IPS DF 6.9 (cell line): ENCODE results near the gene KLHL41.
A peak's percentile ranks its signal among the peaks of the same experiment; 100 is the strongest.

ENCODE experiments used
- DNase-seq: peaks from one replicate; pipeline ENCODE4 v3.0.0-alpha.2; 2013; ENCODE audit warnings: low read depth, low spot score
- H3K27ac ChIP-seq: one replicate; pipeline ENCODE4 v1.5.1; 2013; ENCODE audit warnings: low read length, control low read depth
- H3K27me3 ChIP-seq: 2 replicates; pipeline ENCODE4 v1.6.1; 2013; ENCODE audit warnings: mild to moderate bottlenecking, low read length; ENCODE audit not compliant: control insufficient read depth, insufficient read depth
- H3K36me3 ChIP-seq: 2 replicates; pipeline ENCODE4 v1.6.1; 2013; ENCODE audit warnings: low read length; ENCODE audit not compliant: control insufficient read depth, insufficient read depth
- H3K4me1 ChIP-seq: 2 replicates; pipeline ENCODE4 v1.6.1; 2013; ENCODE audit warnings: low read length; ENCODE audit not compliant: control insufficient read depth, insufficient read depth
- H3K4me3 ChIP-seq: 2 replicates; pipeline ENCODE4 v1.5.1; 2013; ENCODE audit warnings: mild to moderate bottlenecking, low read length
- H3K9me3 ChIP-seq: 2 replicates; pipeline ENCODE4 v1.6.1; 2013; ENCODE audit warnings: low read length, inconsistent platforms; ENCODE audit not compliant: control insufficient read depth, insufficient read depth
- WGBS: extraction: QIAGEN DNeasy Blood & Tissue Kit; methylation state at CpG from one replicate; pipeline ENCODE4 v1.1.7; 2013; ENCODE audit warnings: mixed read lengths, missing lambda C conversion rate; ENCODE audit not compliant: insufficient read length, insufficient coverage; 5-methylcytosine and 5-hydroxymethylcytosine counted together

The KLHL41 gene

DNA sequence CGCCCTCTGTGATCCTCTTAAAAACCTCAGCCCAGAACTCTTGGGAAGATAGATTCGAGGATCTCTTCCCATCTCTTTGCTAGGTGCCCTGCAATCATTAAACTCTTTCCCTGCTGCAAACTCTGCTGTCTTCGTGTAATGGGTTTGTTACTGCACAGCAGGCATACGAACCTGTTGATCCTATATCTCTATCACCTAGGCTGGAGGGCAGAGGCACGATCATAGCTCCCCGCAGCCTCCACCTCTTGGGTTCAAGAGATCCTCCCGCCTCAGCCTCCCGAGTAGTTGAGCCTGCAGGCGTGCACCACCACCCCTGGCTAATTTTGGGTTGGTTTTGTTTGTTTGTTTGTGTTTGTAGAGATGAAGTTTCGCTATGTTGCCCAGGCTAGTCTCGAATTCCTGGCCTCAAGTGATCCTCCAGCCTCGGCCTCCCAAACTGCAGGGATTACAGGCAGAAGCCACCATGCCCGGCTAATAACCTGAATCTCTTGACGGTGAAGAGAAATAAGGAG, 30.7 kb upstream of the KLHL41 start:
- Histone ChIP-seq H3K9me3 (no peaks in the 10 kb centered on the region), H3K4me1 (no peaks in the 10 kb centered on the region), H3K27me3 (peaks cover 16% of the 10 kb centered on the region), H3K36me3 (no peaks in the 10 kb centered on the region), H3K4me3 (peak overlapping the region; percentile 60; the same call in 1 of the 2 replicates), H3K27ac (no peak overlapping the region)
- DNase-seq = no peak
- WGBS = no CpG with 5 or more reads among the region's 14 CpGs

DNA sequence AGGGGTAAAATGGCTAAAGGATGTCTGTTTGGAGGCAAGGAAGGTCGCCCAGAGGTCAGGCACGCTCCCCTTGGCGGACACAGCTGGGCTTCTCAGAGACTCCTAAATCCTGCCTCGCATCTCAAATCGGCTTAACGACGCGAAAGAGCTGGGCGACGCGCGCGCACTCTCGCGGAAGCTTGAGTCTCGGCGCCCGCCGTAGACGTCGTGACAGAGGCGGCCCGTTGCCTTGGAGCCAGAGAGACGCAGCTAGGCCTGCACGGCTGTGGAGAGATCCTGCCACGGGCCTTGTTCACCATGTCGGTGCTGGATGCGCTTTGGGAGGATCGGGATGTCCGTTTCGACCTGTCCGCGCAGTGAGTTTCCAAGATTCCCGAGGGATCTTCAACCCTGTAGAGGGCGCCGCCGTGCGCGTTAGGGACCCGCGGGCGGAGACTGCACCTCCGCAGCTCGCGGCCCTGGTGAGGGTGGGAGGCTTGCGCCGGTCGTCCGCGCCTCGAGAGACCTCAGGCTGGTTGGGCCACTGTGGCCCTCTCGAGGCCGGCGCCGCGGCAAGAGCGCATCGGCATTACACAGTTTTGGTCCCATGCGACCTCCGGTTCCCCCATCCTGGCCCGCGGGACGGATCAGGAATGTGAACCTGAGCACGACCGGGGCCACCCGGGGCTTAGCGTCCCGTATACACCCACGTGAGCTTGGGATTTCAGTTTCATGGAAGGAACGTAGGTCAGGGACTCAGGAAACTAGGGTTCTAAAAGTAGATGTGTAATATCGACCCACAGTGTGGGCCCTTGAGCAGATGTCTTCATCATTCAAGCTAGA, 30.0 kb upstream of the KLHL41 start, which contains the start of gene BBS5:
Gene BBS5, plus strand, starts transcription at position 238 of the 822 bp plus-strand sequence. Its CDS starts 60 bp downstream, at position 298.
- WGBS = no CpG with 5 or more reads among the region's 71 CpGs
- DNase-seq = peak; percentile 20
- H3K27me3 ChIP-seq = peaks cover 16% of the 10 kb centered on the region
- no peaks in the 10 kb centered on the region for H3K9me3 ChIP-seq
- peak within 1 kb of the TSS; percentile 60 for H3K4me3 ChIP-seq
- H3K36me3 ChIP-seq = no peaks in the 10 kb centered on the region
- H3K4me1 ChIP-seq = no peaks in the 10 kb centered on the region
- no peak within 1 kb of the TSS for H3K27ac ChIP-seq

DNA sequence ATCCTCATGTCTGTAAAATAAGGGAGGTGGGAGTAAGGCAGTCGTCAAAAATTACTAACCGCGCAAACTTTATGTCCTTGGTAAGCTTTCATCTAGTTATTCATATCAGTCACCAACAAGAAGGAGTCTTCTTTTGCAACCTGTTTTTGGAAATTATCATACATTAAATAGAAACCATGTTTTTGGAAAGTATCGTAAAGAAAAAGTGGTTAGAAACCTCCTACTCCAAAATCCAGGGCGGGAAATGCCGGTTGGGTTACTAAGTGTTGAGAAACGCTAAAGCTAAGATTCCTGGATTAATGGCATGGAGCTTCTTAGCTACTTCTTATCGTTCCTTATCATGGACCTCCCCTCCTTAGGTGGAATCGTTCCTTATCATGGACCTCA, 29.4 kb upstream of the KLHL41 start:
- H3K27ac ChIP-seq = no peak overlapping the region

DNA sequence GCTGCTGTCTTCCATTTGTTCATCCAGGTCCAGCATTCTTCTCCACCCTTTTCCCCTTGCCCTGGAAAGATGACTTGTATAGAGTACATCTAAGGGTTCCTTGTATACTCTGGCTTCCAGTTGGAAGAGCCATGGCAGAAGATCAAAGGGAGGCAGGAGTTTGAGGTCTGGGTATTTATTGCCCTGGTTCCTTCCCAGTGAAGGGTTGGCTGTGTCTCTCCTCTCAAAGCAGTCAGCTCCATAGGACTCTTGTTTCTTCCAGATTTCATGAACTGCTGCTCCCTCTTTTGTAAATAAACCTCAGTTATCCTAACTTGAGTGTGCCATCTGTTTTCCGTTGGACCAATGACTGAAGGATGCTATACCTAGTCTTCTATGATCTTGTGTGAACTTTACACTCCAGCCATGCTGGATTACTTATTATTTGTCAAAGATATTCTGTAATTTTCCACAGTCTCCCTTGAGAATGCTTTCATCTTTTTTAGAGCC, 23.8 kb upstream of the KLHL41 start:
- no peak overlapping the region for H3K4me3 ChIP-seq
- H3K9me3 ChIP-seq = no peaks in the 10 kb centered on the region
- DNase-seq = no peak
- H3K4me1 ChIP-seq = no peaks in the 10 kb centered on the region
- no peak overlapping the region for H3K27ac ChIP-seq
- H3K36me3 ChIP-seq = no peaks in the 10 kb centered on the region
- WGBS = no CpG with 5 or more reads among the region's 1 CpG
- H3K27me3 ChIP-seq = no peaks in the 10 kb centered on the region

More for the DNA sequence above, 29.4 kb upstream of the KLHL41 start:
- no peaks in the 10 kb centered on the region for H3K4me1 ChIP-seq
- H3K9me3 ChIP-seq = no peaks in the 10 kb centered on the region
- WGBS = no CpG with 5 or more reads among the region's 9 CpGs
- DNase-seq = no peak
- H3K27me3 ChIP-seq = peaks cover 16% of the 10 kb centered on the region
- H3K4me3 ChIP-seq = peak overlapping the region; percentile 60; the same call in 1 of the 2 replicates
- no peaks in the 10 kb centered on the region for H3K36me3 ChIP-seq

DNA sequence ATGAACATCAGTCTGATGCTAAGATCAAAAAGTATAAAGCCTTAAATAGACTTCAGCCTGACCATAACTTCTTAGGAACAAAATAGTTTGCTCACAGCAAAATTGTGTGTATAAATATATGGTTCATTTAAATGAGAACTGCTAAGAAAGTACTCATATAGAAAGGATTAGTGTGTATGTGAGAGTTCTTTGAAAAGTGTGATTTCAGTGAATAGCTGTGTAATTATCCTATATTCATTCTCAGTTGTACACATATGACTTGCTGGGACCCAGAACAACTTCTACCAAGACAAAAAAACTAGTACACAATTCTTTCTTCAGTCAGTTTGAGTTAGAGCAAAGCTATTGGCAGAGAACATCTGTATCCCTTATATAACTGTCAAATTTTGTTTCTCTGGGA, 23.0 kb upstream of the KLHL41 start:
- no peaks in the 10 kb centered on the region for H3K4me1 ChIP-seq
- no peak overlapping the region for H3K27ac ChIP-seq
- H3K27me3 ChIP-seq = no peaks in the 10 kb centered on the region
- DNase-seq = no peak
- no peaks in the 10 kb centered on the region for H3K9me3 ChIP-seq
- no peak overlapping the region for H3K4me3 ChIP-seq
- H3K36me3 ChIP-seq = no peaks in the 10 kb centered on the region

DNA sequence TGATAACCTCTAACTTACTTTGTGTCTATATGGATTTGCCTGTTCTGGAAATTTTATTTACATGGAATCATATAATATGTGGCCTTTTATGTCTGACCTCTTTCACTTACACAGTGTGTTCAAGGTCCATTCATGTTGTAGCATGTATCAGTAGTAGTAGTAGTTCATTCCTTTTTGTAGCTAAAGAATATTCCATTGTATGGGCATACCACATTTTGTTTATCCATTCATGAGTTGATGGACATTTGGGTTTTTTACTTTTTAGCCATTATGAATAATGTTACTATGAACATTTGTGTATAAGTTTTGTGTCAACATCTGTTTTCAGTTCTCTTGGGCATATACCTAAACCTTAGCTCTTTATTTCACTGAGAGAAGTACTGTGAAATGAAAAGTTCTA, 18.7 kb upstream of the KLHL41 start:
- Histone ChIP-seq H3K9me3 (no peaks in the 10 kb centered on the region), H3K27me3 (no peaks in the 10 kb centered on the region), H3K36me3 (no peaks in the 10 kb centered on the region), H3K4me1 (no peaks in the 10 kb centered on the region), H3K27ac (no peak overlapping the region), H3K4me3 (no peak overlapping the region)
- DNase-seq = no peak

DNA sequence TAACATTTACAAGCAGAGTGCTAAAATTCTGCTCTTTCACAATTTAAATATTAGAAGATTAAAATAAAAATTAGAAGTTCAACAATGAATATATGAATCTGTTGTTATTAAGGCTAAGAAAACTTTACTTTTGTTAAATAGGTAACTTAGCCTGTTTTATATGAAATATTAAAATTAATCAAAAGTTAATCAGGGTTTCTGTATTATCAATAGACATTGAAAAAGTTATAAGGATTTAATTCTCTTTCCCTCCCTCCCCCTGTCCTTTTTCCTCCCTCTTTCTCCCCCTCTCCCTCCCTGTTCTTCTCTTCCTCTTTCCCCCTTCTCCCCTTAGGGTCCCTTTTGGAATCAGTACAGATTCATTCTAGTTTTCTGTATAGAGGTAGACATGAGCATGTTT, 18.1 kb upstream of the KLHL41 start:
- Histone ChIP-seq H3K36me3 (no peaks in the 10 kb centered on the region), H3K27ac (no peak overlapping the region), H3K27me3 (no peaks in the 10 kb centered on the region), H3K9me3 (no peaks in the 10 kb centered on the region), H3K4me3 (no peak overlapping the region), H3K4me1 (no peaks in the 10 kb centered on the region)
- no peak for DNase-seq

DNA sequence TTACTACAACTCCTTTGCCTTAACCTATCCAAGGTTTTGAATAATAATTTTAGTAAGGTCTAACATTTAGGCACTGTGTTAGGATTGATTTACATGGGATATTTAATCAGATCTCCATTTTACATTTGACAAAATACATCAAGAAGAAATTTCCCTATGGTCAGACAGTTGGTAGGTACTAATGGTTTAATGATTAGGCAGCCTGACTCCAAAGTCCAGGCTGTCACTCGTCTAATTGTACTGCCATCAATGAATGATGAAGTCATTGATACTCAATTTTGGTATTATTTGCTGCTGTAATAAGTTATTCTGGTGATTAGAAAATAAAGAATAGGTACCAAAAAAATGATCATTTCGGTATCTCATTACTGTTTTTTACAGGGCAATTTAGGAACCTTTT, 16.1 kb upstream of the KLHL41 start:
- WGBS = no CpG with 5 or more reads among the region's 2 CpGs
- no peak for DNase-seq
- Histone ChIP-seq H3K9me3 (no peaks in the 10 kb centered on the region), H3K27ac (no peak overlapping the region), H3K4me1 (no peaks in the 10 kb centered on the region), H3K4me3 (no peak overlapping the region), H3K27me3 (no peaks in the 10 kb centered on the region), H3K36me3 (no peaks in the 10 kb centered on the region)

DNA sequence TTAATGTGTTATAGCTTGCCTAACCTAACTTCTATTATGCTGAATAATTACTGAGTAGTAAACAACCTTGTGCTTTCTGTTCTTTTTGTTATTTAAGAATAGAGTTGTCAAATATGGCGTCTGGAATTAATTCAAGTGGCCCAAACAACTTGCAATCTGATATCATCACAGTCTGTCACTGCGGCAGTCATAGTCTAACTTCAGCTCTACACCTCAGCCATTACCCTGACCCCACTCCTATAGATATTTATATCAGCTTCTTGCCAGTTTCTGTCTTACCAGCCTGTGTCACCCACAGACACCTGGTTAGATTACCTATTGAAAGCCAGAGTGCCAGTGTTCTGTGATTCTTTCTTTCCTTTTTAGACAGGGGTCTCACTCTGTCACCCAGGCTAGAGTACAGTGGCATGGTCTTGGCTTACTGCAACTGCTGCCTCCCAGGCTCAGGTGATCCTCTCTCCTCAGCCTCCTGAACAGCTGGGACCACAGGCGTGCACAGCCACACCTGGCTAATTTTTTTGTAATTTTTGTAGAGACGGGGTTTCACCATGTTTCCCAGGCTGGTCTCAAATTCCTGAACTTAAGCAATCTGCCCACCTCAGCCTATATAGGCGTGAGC, 14.1 kb upstream of the KLHL41 start:
- Histone ChIP-seq H3K36me3 (no peaks in the 10 kb centered on the region), H3K27me3 (no peaks in the 10 kb centered on the region), H3K4me3 (no peak overlapping the region), H3K9me3 (no peaks in the 10 kb centered on the region), H3K4me1 (0 out of 2 replicates have a peak, but pooled peaks cover 1% of the 10 kb centered on the region), H3K27ac (no peak overlapping the region)
- no peak for DNase-seq
- no CpG with 5 or more reads among the region's 5 CpGs for WGBS

DNA sequence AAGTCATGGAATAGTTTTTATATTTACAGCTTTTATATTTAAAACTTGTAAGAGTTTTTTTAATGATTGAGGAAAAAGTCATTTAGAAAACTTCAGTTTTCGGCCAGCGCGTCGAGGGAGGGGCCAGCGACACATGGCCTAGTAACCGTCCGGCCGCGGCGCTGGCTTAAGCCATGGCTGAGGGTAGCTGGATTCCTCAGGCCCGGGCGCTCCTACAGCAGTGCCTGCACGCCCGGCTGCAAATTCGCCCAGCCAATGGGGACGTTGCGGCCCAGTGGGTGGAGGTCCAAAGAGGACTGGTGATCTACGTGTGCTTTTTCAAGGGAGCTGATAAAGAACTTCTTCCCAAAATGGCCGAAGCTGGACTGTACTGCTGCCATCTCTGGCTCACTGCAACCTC, 4.9 kb upstream of the KLHL41 start:
- H3K9me3 ChIP-seq = no peaks in the 10 kb centered on the region
- H3K27ac ChIP-seq = no peak overlapping the region
- no CpG with 5 or more reads among the region's 19 CpGs for WGBS
- H3K36me3 ChIP-seq = no peaks in the 10 kb centered on the region
- DNase-seq = no peak
- no peaks in the 10 kb centered on the region for H3K27me3 ChIP-seq
- no peak overlapping the region for H3K4me3 ChIP-seq
- 0 out of 2 replicates have a peak, but pooled peaks cover 1% of the 10 kb centered on the region for H3K4me1 ChIP-seq
